Choroid plexus epithelial cell (primary cell): ENCODE results near the gene HOMER1.

ENCODE experiments used
- DNase-seq: peaks from one replicate; pipeline ENCODE4 v3.0.0-alpha.2; 2010; ENCODE audit warnings: low read depth
- H3K4me3 ChIP-seq: 2 replicates; pipeline ENCODE4 v1.5.1; 2011; ENCODE audit warnings: low read depth, mild to moderate bottlenecking, control low read depth, low read length, moderate library complexity
- TF ChIP-seq, protein P1 (sequence below): conservative IDR thresholded peaks from 2 replicates; pipeline ENCODE4 v1.5.1; 2011; ENCODE audit warnings: low read depth, mild to moderate bottlenecking, control low read depth, inconsistent platforms, low read length, moderate library complexity

HOMER1 gene

DNA sequence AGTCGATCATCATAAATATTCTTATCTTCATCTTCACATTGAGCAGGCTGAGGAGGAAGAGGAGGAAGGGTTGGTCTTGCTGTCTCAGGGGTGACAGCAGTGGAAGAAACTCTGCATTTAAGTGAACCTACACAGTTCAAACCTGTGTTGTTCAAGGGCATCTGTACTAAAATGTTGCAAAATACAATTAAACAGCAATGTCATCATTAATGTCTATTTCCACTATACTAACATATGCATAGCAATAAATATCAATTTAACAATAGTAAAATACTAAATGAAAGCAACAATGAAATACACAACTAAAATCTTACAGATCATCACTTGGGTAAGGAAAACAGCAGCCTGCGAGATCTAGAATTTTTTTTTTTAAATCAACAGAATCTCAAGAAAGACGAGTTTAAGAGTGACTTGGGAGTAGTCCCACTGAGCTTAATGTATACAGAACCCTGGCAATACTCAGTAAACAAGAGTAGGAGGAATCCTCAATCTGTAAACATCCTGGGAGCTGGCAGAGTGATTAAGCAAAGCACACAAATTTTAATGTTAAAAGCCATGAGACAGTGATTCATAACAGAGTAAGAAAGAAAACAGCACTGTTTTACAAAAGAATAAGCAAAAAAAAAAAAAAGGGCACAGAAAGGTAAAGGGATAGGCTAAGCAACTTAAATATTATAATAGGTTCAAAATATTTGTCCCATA lies 10.0 kb downstream of the HOMER1 start:
- TF ChIP-seq, protein P1, sequence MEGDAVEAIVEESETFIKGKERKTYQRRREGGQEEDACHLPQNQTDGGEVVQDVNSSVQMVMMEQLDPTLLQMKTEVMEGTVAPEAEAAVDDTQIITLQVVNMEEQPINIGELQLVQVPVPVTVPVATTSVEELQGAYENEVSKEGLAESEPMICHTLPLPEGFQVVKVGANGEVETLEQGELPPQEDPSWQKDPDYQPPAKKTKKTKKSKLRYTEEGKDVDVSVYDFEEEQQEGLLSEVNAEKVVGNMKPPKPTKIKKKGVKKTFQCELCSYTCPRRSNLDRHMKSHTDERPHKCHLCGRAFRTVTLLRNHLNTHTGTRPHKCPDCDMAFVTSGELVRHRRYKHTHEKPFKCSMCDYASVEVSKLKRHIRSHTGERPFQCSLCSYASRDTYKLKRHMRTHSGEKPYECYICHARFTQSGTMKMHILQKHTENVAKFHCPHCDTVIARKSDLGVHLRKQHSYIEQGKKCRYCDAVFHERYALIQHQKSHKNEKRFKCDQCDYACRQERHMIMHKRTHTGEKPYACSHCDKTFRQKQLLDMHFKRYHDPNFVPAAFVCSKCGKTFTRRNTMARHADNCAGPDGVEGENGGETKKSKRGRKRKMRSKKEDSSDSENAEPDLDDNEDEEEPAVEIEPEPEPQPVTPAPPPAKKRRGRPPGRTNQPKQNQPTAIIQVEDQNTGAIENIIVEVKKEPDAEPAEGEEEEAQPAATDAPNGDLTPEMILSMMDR = no peak
- H3K4me3 ChIP-seq = no peak overlapping the region
- peak; percentile 29 for DNase-seq

DNA sequence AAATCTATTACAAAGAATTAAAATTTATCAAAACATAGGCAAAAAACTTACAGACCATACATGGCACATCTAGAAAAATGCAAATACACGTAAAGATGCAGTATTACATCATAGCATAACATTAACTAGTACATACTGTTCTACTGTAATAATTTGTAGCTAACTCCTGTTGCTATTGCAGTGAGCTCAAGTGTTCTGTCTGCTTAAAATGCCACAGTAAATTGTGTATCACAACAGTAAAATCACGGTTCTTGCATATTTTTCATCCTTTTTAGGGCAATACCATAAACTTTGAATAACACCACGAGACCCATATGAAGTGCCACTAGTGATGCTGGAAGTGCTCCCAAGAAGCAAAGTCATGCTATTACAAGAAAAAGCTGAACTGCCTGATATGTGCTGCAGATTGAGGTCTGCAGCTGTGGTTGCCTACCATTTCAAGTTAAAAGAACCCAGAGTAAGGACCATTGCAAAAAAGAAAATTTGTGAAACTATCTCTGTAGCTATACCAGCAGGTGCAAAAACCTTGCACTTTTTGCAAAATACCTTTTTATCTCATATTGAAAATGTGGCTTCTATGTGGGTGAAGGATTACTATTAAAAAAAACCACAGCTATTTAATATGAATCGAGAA lies 14.2 kb downstream of the HOMER1 start:
- no peak overlapping the region for H3K4me3 ChIP-seq
- peak; percentile 46 for DNase-seq
- TF ChIP-seq, protein P1 = no peak

DNA sequence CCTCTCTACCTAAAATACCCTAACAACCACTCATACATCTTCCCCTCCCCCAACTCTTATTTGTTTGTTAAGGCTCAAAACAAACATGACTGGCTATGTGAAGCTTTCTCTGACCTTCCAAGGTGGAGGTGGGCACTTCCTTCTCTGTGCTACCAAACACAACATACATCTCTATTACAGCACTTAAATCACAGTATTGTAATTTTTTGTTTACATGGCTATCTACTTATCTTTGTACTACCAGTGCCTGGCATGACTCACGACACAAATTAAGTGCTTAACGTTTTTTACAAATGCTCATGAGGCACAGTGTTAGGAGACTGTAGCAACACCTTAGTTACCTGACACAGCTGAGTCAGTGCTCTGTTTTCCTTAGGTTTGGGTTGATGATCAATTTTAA lies 18.6 kb downstream of the HOMER1 start:
- H3K4me3 ChIP-seq = no peak overlapping the region

DNA sequence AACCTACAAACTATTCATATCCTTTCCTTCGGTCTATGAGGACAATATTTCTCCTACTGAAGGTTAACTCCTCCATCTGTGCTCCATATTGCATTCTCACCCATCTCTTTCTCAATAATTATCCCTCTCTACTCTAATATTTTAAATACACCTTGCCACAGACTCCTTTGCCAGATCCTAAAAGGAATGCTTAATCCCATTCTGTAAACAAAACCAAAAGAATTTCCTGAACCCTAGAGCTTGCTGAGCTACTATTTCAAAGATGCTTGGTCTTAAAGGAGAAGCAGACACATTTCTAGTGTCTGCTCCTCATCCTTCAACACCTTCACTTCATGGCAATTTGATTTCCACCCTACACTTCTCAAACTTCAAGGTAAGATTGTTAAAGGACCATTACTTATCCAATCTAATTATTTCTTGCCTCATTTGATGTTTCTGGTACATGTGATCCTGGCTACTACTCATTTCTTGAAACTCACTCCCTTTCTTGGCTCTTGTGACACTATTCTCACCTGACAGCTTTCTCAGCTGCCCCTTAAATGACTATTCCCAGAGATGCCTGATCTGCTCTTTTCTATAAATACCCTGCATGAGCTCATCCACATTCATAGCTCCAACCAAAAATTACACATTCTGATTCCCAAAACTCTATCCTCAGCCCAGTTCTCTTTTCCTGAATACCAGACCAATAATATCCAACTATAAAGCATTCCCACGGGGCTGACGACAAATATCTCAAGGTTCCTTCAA lies 20.2 kb downstream of the HOMER1 start:
- DNase-seq = no peak
- no peak overlapping the region for H3K4me3 ChIP-seq
- TF ChIP-seq, protein P1 = no peak

More for the DNA sequence above, 18.6 kb downstream of the HOMER1 start:
- TF ChIP-seq, protein P1 = no peak
- no peak for DNase-seq

DNA sequence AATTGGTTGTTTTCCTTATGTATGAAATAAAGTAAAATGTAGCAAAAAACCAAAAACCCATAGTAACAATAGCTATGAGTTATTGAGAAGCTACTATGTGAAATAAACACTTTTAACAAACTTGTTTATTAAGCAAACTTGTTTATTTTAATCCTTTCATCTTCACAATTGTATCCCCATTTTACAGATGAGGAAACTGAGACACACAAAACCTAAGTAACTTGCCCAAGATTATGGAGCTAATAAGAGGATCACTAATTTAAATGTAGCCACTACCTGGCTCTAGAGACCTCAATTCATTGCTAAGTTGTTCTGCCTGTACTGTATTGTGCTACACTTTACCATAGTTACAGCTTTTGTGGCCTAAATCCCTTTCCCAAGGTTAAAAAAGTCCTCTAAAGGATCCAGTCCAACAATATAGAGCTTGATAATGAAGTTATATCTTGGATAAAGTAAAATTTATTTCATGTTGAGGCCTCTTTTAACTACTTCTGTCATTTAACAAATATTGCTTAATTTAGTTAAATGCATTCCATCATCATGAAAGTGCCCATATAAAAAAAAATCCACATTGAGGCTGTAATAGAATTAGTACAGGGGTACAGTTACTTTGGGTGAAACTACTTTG lies 22.1 kb downstream of the HOMER1 start:
- no peak for DNase-seq
- no peak overlapping the region for H3K4me3 ChIP-seq
- TF ChIP-seq, protein P1 = no peak

DNA sequence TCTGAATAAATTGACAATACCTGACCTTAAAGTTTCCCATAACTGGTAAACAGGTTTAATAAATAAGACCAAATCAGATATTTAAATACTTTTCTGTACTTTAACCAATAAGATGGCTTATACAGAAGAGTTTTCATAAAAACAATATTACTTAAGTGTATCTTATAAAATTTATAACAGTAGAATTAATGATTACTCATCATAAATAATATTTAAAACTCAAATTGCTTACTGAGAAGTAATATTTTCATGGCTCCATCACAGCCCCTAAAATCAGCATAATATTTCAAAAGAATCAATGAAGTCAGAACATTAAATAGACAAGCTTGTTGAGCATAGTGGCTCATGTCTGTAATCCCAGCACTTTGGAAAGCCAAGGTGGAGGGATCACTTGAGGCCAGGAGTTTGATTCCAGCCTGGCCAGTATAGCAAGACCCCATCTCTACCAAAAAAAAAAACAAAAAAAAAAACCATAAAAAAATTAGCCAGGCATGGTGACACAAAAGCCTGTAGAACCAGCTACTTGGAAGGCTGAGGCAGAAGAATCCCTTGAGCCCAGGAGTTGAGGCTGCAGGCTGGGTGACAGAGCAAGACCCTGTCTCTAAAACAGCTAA lies 23.5 kb downstream of the HOMER1 start:
- no peak for DNase-seq
- TF ChIP-seq, protein P1 = no peak
- H3K4me3 ChIP-seq = no peak overlapping the region
